Activated CD8-positive, alpha-beta memory T cell treated with anti-CD3 and anti-CD28 coated beads for 4 hours (primary cell): ENCODE data around the gene COL4A2.
"Not testable (repeated sequence)": the region's sequence is repeated elsewhere in the genome, so short reads cannot be mapped to it uniquely, and the experiment has no call there.

Experiments
- DNase-seq, 2 donors: peaks; one replicate each; pipeline ENCODE4 v3.0.0-alpha.2; 2020; ENCODE audit warnings: low read depth in 2 of 2

COL4A2 gene

DNA sequence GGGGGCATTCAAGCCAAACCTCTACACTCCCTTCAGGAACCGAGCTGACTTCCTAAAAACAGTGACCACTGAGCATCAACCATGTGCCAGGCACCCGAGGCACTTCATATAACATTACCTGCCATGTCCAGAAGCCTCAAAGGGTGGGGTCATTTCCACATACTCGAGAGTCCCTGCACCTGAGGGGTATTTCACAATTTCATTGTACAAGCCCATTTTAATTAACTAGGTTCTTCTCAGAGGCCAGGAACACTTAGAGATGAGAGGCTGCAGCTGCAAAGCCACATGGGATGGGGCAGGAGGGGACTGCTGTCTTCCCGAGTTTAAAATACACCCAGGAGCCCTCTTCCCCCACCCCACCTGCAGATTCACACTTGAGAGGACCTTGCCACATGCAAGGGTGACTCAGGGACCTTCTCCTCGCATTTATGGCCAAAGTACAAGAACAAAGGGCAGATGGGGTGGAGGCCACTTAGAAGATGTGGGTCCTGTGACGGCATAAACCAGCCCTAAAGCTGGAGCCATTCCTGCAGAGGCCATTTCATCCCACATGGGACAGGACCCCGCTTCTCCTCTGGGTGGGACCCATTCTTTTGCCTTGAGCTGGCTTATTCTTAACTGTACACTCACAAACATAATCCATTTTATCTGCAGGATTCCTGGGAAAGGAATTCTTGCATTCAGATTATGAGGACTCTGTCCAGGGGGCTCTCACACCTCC, 210.6 kb downstream of the COL4A2 start:
- no peak for DNase-seq

DNA sequence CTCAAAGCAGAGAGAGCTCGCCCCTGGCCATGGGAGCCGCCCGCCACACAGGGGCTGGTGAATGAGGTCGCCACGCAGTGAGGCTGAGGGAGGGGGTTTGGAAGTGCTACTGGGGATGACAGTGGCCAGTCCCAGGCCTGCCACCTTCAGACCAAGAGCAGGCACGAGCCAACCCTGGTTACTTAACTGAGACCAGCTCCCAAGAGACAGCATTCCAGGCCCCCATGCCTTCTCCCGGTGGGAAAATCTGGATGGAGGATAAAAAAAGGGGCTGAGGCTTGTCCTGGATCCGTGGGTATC, 211.1 kb downstream of the COL4A2 start:
- no peak for DNase-seq

DNA sequence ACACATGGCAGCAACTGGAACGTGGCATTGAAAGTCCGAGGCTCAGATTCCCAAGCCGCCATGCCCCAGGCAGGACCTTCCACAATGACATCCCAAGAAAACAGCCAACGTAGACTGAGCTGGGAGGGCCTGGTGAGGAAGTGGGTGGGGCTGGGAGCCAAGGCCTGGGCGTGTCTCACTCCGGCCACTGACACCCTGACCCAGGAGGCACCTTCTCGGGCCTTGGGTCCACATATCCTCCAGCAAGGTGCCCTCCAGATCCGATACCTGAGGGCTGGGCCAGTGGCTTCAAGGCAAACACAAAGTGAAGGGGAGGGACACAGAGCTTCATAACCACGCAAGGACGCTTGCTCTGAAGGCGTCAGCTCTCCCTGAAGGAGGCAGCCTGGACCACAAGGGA, 211.5 kb downstream of the COL4A2 start:
- no peak for DNase-seq

DNA sequence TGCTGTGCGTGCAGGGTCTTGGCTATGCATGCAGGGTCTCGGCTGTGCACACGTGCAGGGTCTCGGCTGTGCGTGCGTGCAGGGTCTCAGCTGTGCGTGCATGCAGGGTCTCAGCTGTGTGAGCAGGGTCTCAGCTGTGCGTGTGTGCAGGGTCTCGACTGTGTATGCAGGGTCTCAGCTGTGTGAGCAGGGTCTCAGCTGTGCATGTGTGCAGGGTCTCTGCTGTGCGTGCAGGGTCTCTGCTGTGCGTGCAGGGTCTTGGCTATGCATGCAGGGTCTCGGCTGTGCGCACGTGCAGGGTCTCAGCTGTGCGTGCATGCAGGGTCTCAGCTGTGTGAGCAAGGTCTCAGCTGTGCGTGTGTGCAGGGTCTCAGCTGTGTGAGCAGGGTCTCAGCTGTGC, 212.0 kb downstream of the COL4A2 start:
- DNase-seq = no peak

DNA sequence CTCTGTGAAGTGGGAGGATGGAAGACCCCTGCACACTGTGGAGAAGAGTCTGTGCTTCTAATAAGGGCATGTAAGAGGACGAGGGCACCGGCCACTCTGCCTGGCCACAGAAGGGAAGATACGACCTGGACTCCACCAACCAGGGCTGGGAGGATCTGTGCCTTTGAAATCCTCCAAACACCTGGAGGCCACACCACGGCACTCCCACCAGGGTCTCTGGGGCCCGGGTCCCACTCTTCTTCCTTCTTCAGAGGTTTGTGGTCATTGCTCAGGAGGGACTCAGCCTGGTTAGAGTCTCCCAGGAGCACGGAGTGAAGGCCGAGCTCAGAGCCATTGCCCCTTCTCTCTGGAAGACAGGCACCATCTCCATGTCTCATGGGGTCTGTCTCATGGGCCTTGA, 212.4 kb downstream of the COL4A2 start:
- DNase-seq = no peak

DNA sequence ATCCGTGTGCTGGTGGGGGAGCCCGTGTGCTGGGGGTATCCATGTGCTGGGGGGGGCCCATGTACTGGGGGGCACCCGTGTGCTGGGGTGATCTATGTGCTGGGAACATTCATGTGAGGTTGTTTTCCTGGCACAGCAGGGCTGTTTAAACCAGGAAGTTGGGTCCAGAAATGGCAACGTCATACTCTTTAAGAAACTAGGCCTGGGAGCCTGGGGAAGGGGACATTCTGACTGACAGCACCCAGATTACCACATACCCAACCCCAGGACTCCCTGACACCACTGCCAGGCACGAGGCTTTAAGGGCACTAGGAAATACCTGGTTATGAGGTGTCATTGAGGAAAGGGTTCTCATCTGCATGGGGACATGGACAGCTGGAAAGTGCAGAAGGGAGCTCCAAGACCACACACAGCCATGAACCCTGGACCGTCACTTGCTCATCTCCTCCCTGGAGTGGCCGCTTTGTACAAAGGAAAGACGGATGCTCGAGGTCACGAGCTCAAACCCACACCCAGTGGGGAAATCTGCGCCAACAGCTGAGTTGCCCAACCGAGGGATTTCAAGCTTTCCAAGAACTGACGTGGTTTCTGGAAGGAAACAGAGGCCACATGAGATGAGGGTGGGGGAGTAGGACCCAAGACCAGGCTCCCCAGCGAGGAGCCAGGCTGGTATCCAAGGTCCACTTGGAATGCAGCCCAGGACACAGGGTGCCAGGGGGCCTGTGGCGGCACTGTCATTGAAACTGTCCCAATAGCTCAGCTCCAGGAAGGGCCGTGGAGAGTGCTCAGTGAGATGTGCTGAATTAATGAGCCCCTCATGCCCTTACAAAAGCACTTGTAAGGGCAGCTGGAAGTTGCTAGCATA, 213.6 kb downstream of the COL4A2 start:
- no peak for DNase-seq

- no peak for DNase-seq
These were observed 214.2 kb downstream of the COL4A2 start for GRCh38 chr13:110521296-110521680.

- no peak for DNase-seq
These were observed 214.9 kb downstream of the COL4A2 start for GRCh38 chr13:110521946-110522345.

- no peak for DNase-seq
These were observed 215.6 kb downstream of the COL4A2 start for GRCh38 chr13:110522721-110523120.

- no peak for DNase-seq
These were observed 216.1 kb downstream of the COL4A2 start for GRCh38 chr13:110523180-110523579.

DNA sequence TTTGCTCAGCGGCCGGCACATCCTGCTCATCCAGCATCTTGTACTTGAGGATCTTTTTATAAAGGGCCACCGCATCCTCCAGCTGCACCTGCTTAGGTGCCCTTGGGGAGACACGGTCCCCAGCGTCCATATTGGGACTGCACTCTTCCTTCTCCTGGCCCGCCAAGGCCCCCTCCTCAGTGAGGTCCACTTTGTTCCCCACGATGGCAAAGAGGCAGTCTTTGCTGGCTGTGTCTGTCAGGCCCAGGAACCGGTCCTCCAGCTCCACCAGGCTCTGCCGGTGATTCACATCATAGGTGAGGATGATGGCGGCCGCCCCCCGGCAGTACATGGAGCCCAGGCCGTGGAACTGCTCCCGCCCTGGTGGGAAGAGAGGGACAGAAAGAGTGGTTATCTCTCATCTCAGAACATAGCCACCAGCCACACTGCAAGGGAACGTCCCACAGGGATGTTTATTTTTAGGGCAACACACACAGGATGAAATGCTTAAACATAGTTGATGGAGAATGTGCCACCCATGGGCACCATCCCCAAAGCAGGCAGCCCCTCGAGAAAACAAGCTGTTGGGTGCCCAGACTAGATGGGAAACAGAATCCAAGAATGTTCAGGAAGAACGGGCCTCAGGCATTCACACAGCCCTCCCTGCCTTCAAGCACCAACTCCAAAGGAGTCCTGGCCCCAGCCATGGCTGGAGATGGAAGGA, 216.9 kb downstream of the COL4A2 start:
- DNase-seq = no peak

- DNase-seq = no peak
These were observed 217.6 kb downstream of the COL4A2 start for GRCh38 chr13:110524541-110525257.

GRCh38 chr13:110525328-110526319, 218.5 kb downstream of the COL4A2 start:
- DNase-seq = no peak

DNA sequence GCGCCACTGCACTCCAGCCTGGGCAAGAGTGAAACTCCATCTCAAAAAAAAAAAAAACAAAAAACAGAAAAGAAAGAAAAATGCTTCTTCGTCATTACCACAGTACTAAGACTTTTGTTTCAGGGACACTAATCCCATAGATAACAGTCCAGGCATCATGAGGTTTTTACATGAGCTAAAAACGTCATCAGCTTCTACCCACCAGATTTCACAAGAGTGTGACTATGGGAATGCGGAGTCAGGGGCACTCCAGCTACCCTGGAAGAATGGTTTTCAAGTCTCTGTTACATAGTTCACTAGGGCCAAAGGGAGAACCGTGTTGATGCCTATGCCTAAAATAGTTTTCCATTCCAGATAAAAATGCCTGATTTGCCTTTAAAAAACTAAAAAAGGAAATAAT, 221.3 kb downstream of the COL4A2 start:
- no peak for DNase-seq

GRCh38 chr13:110528911-110529310, 221.8 kb downstream of the COL4A2 start:
- no peak for DNase-seq

DNA sequence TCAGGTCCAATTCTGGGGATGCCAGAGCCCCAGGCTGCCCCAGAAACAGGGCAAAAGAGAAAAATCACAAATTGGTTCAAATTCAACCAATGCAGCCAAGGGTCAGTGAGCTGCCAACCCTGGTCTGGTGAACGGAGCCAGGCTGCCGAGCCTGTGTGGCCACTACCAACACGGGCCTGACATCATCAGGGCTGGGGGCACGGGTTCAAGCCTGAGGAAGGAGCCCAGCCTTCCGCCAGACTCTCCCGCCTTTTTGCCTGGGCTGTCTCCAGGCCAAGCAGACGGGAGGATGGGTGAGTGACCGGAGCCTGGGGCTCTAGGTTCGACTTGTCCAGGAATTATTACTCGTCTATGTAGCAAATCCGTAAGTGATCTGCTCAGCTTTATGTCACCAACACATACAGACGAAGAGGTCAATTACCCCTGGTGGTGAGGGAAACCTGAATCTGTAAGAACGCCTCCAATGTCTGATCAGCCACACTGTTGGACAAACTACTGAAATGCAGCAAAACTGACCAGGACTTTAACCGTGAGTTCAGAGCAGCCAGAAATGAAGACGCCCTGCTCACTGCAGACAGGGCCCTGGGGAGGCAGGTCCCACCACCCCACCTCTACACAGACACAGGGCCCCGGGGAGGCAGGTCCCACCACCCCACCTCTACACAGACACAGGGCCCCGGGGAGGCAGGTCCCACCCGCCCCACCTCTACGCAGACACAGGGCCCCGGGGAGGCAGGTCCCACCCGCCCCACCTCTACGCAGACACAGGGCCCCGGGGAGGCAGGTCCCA, 222.6 kb downstream of the COL4A2 start:
- no peak for DNase-seq

- no peak for DNase-seq
These were observed 224.0 kb downstream of the COL4A2 start for GRCh38 chr13:110531100-110531499.

- no peak for DNase-seq
These were observed 224.6 kb downstream of the COL4A2 start for GRCh38 chr13:110531671-110532083.

GRCh38 chr13:110532258-110532657, 225.2 kb downstream of the COL4A2 start:
- not testable (repeated sequence) for DNase-seq
